ENCODE results near the gene CACNA1A.

DNA sequence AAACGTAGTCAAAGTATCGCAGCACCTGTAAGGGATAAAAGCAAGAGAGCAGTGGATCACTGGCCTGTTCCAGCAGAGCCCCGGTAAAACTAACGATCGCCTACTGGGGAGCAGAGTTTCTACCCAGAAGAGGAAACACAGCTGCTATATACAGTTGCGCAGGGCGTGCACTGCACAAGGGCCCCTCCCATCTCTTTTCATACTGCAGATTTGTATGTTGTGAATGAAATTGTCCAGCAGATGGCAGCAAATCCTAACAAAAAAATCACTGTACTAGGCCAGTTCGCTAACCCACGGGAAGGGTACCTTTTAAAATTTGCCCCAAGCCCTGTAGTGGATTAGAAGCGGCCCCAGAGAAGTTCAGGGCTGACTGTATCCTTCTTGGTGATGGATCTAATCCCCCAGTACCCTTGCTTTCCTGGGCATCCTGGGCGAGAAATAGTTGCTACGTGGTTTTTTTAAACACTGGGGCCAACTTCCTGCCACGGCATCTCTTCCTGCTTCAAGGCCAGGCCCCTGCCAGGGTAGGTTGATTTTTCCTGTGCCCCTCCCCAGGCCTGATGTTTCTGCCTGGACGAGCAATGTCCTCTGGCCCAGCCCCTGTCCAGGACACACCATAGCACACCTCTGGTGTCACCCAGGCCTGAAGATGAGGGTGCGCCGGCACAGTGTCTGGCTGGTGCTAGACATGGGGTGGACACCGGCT lies 229.0 kb downstream of the CACNA1A start:
- peak; percentile 47 for TF ChIP-seq CTCF (IDR thresholded peaks at IDR 0.05; ENCODE audit: insufficient read depth, low read length, poor library complexity, severe bottlenecking)
- TF ChIP-seq EZH2phosphoT487 (conservative IDR thresholded peaks at IDR 0.05; ENCODE audit: low read length), result no peak

Measured in SU-DHL-6 (cell line).